Ureter (tissue), 1 donor: ENCODE measurements around the gene HEATR5A. TPM values are rescaled to one million over a fixed set of nuclear protein-coding genes. Genes with fewer than 3 reads are reported as not detected.
A peak's percentile ranks its signal among the peaks of the same experiment; 100 is the strongest.
"Not testable (repeated sequence)": the region's sequence is repeated elsewhere in the genome, so short reads cannot be mapped to it uniquely, and the experiment has no call there.

ENCODE experiments used
- DNase-seq: peaks from one replicate; pipeline ENCODE4 v3.0.0-alpha.2; 2020; ENCODE audit warnings: low spot score
- total RNA-seq: library from RNA; stranded (reverse); gene quantifications from one replicate; pipeline ENCODE4 v1.2.4, GENCODE V29; 2023
- donor health status: DM: yes; HTN: yes; CAD: no.

Gene HEATR5A
- total RNA-seq, 1 donor from 2014 or later, result 38.5 TPM

DNA sequence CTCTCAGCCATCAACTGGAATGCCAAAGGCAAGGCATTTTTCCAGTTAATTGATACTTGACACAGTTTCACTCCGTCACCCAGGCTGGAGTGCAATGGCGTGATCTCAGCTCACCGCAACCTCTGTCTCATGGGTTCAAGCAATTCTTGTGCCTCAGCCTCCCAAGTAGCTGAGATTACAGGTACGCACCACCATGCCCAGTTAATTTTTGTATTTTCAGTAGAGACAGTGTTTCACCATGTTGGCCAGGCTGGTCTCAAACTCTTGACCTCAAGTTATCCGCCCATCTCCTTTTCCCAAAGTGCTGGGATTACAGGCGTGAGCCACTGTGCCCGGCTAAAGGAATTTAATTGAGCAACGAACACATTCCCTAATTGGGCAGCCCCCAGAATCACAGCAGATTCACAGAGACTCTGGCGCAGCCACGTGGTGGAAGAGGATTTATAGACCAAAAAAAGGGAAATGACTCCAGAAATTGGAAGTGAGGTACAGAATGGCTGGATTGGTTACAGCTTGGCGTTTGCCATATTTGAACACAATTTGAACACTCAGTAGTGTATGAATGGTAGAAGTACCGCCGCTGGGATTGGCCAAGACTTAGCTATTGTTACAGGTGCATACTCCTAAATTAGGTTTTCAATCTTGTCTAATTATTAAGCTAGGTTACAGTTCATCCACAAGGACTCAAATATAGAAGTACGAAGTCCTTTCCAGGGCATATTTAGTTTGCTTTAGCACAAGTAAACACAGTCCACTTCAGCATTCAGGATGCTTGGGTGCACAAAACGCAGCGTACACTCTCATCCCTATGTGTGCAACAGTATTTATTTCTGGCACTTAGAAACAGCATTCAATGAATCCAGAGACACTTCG lies 162.6 kb downstream of the HEATR5A start:
- not testable (repeated sequence) for DNase-seq

DNA sequence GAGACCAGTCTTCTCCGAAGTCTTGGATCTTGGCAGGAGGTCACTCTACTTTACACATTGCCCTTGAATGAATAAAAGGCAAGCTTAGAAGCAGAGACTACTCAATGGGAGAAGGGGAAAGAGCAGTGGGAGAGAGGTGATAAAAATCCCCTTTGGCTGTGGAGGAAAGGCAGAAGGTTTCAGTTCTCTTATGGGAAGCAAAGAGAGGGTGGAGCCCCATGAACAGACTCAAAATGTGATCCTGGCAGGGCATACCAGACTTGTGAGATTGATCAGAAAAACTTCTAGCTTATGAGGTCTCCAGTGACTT lies 163.2 kb downstream of the HEATR5A start:
- DNase-seq, result no peak

DNA sequence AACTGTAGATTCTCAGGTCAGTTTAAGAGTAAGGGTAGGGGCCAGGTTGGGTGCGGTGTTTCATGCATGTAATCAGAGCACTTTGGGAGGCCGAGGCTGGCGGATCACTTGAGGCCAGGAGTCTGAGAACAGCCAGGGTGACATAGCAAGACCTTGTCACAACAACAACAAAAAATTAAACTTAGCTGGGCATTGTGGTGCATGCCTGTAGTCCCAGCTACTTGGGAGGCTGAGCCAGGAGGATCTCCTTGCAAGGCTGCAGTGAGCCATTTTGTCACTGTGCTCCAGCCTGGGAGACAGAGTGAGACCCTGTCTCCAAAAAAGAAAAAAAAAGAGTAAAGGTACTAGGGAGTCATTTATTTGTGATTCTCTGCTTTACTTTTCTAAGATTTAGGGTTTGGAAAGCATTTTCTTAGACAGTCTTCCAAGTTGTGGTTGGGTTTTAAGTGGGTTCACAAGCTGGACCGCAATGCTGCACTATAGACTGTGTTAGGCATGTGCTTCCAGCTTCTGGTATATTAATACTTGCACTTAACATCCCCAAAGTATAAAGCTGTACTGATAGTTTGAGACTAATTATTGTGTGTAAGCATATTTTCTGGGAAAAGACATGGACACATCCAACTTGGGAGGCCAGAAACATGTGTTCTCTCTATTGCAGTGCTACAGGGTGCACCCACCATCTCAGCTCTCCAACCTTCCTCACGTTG lies 163.7 kb downstream of the HEATR5A start:
- DNase-seq, result no peak

DNA sequence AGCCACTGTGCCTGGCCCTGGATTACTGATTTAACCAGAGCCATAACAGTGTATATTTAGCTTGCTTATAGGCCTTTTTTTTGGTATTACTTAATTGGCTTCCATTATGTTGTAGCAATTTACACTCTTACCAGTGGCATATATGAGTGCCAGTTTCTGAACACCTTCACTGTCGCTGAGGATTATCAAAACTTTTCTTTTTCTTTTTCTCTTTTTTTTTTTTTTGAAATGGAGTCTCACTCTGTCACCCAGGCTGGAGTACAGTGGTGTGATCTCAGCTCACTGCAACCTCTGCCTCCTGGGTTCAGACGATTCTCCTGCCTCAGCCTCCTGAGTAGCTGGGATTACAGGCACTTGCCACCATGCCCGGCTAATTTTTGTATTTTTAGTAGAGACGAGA lies 164.4 kb downstream of the HEATR5A start:
- DNase-seq, result not testable (repeated sequence)

DNA sequence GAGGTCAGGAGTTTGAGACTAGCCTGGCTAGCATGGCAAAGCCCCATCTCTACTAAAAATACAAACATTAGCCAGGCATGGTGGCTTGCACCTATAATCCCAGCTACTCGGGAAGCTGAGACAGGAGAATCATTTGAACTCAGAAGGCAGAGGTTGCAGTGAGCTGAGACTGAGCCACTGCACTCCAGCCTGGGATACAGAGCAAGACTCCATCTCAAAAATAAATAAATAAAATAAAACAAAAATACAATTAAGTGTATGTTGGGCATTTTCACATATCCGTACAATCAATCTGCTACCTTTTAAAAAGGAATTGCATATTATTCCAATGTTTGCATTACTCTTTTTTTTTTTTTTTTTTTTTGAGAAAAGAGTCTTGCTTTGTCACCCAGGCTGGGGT lies 165.1 kb downstream of the HEATR5A start:
- no peak for DNase-seq

DNA sequence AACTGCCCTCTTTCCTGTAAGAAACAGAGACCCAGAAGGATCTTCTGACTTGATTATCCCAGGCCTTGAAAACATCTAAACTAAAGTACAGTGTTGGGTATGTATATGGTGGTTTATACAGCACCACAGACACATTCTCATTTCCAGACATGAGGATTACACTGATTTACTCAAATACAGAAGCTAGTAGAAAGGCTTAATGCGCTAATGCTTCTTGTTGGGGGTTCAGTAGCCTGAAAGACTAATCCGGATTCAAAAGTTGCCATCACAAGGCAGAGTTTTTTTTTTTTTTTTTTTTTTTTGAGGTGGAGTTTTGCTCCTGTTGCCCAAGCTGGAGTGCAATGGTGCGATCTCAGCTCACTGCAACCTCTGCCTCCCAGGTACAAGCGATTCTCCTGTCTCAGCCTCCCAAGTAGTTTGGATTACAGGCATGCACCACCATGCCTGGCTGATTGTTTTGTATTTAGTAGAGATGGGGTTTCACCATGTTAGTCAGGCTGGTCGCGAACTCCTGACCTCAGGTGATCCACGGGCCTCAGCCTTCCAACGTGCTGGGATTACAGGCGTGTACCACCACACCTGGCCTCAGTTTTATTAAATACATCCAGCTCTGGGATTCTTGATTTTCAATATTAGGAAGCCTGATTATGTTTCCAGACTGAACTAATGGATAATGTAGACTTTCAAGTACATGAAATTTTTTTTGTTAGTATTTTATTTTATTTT lies 166.4 kb downstream of the HEATR5A start:
- no peak for DNase-seq

DNA sequence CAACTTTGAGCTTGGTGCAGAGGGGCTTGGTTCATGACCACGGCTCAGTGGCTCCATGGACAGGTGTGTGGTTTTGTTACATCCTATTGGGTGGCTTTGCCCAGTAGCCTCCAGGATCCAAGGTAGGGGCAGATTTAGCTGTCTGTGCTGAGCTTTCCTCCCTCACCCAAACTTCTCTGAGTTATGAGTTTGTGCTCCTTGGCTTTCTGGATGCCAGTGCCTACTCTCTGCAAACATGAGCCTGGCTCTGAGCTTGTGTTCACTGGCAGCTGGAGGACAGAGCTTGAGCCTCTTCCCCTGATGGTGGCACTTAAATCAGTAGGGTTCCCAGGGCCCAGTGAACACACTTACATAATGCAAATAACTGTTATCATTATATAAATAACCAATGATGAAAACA lies 167.5 kb downstream of the HEATR5A start:
- no peak for DNase-seq

DNA sequence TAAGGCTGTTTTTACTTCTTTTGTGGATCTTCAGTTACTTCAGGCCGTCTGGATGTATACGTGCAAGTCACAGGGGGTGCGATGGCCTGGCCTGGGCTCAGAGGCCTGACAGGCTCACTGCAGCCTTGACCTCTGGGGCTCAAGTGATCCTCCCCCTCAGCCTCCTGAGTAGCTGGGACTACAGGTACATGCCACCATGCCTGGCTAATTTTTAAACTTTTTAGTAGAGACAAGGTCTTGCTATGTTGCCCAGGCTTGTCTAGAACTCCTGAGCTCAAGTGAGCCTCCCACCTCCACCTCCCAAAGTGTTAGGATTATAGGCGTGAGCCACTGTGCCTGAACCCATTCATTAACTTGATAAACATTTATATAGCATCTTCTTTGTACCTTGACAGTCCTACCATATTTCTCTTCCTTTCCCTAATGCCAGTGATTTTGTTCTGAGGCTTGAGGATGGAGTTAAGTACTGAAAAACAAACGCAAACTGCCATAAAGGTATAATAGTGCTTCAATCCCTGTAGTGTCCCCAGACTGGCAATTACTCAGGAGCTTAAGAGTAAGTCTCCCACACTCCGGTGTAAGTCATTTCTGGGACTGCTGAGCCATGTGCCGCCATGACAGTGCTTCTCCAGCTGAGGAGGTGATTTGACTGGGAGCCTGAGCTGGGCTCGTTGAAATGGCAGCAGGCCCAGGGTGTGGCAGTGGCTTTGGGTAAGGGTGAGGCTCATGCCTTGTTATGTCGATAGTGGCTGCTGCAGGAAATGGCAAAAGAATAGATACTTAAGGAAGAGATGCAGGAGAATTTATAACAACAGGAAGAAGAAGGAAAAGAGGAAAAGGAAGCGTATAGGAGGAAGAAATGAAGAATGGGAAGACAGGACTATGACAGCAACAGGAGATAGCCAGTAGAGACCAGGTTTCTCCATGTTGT lies 169.1 kb downstream of the HEATR5A start:
- no peak for DNase-seq

DNA sequence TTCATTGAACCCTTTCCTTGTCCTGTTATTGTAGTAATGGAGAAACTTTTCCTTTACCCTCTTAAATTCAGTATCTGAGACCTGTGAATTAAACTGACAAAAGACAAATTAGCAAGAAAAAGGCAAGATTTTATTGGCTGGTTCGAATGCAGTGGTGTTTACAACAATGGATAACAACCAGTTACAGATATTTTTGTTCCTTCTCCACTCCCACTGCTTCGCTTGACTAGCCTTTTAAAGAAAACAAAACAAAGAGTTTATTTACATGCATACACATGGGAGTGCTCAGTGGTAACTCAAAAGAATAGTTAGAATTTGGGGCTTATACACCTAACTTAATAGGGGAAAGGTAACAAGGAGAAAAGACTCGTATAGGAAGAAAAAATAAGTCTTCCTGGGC lies 175.7 kb downstream of the HEATR5A start:
- DNase-seq, result no peak

DNA sequence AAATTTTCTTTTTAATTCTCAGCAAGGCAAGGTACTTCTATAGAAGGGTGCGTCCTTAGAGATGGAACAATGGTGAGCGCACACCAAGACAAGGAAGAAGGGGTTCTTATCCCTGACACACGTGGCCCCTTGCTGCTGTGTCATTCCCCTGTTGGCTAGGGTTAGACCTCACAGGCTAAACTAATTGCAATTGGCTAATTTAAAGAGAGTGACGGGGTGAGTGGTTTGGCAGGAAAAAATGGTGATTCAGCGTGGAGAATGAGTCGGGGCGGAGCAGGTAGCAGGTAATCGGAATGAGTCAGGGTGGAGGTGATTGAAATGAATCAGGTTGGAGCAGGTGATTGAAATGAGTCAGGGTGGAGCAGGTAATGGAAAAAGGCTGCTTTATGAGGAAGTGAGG lies 176.5 kb downstream of the HEATR5A start:
- peak; percentile 81 for DNase-seq

DNA sequence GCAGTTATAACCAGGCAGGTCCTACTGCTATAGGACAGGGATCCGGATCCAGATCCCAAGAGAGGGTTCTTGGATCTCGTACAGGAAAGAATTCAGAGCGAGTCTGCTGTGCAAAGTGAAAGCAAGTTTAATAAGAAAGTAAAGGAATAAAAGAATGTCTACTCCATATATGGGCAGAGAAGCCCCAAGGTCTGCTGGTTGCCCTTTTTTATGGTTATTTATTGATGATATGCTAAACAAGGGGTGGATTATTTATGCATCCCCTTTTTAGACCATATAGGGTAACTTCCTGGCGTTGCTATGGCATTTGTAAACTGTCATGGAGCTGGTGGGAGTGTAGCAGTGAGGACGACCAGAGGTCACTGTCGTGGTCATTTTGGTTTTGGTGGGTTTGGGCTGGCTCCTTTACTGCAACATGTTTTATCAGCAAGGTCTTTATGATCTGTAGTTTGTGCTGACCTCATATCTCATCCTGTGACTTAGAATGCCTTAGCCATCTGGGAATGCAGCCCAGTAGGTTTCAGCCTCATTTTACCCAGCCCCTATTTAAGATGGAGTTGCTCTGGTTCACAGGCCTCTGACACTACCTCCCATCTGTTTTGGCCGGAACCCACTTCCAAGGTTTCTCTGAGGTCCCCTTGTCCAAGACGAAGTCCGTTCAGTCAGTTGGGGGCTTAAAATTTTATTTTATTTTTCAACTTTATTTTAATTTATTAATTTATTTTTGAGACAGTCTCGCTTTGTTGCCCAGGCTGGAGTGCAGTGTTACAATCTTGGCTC lies 178.0 kb downstream of the HEATR5A start:
- DNase-seq, result not testable (repeated sequence)

Other genes with a start within 250 kb of the HEATR5A start
- 212 TPM for gene HECTD1, start 212.8 kb downstream of the HEATR5A start, total RNA-seq
- 24.9 TPM for gene DTD2, start 37.0 kb upstream of the HEATR5A start, total RNA-seq
- gene GPR33, start 67.5 kb upstream of the HEATR5A start, total RNA-seq, result not detected
- gene NUBPL, start 140.9 kb upstream of the HEATR5A start, total RNA-seq, result 24.9 TPM